T-helper 1 cell treated with Interleukin-12 subunit alpha and Interleukin-12 subunit beta and Interleukin-4 antibody, amounts not matched to agents 30 μg/mL and 1 μg/mL, for 36 hours (primary cell): ENCODE results near the gene TTC6.

Experiments
- H3K27ac Mint-ChIP-seq: one replicate; pipeline ENCODE4 v1.8.0; 2021; ENCODE audit warnings: mild to moderate bottlenecking, mixed read lengths
- H3K27me3 Mint-ChIP-seq: one replicate; pipeline ENCODE4 v1.8.0; 2021; ENCODE audit warnings: low read depth, mixed read lengths
- H3K36me3 Mint-ChIP-seq: one replicate; pipeline ENCODE4 v1.8.0; 2021; ENCODE audit warnings: low read depth, mixed read lengths
- H3K4me1 Mint-ChIP-seq: one replicate; pipeline ENCODE4 v1.8.0; 2021; ENCODE audit warnings: low read depth, mixed read lengths
- H3K4me3 Mint-ChIP-seq: one replicate; pipeline ENCODE4 v1.8.0; 2021; ENCODE audit warnings: mild to moderate bottlenecking, moderate library complexity, mixed read lengths
- H3K9me3 Mint-ChIP-seq: one replicate; pipeline ENCODE4 v1.8.0; 2021; ENCODE audit warnings: mixed read lengths

Gene TTC6

GRCh38 chr14:37622231-37622923 lies 26.9 kb downstream of the TTC6 start:
- H3K27ac Mint-ChIP-seq, result no peak overlapping the region
- peaks cover 14% of the 10 kb centered on the region for H3K27me3 Mint-ChIP-seq
- H3K36me3 Mint-ChIP-seq, result no peaks in the 10 kb centered on the region
- H3K4me3 Mint-ChIP-seq, result no peak overlapping the region
- H3K9me3 Mint-ChIP-seq, result peaks cover 8% of the 10 kb centered on the region
- H3K4me1 Mint-ChIP-seq, result no peaks in the 10 kb centered on the region

GRCh38 chr14:37623426-37623951 lies 28.1 kb downstream of the TTC6 start:
- Mint-ChIP-seq H3K4me1 (no peaks in the 10 kb centered on the region), H3K27me3 (peaks cover 14% of the 10 kb centered on the region), H3K4me3 (no peak overlapping the region), H3K9me3 (peaks cover 7% of the 10 kb centered on the region), H3K36me3 (no peaks in the 10 kb centered on the region), H3K27ac (no peak overlapping the region)

- H3K36me3 Mint-ChIP-seq, result no peaks in the 10 kb centered on the region
- H3K27ac Mint-ChIP-seq, result no peak overlapping the region
- peaks cover 14% of the 10 kb centered on the region for H3K27me3 Mint-ChIP-seq
- no peaks in the 10 kb centered on the region for H3K4me1 Mint-ChIP-seq
- no peak overlapping the region for H3K4me3 Mint-ChIP-seq
- H3K9me3 Mint-ChIP-seq, result peaks cover 4% of the 10 kb centered on the region
These were observed 28.5 kb downstream of the TTC6 start for GRCh38 chr14:37623971-37624370.

GRCh38 chr14:37625597-37626595 lies 30.5 kb downstream of the TTC6 start:
- H3K9me3 Mint-ChIP-seq, result peaks cover 15% of the 10 kb centered on the region
- H3K27me3 Mint-ChIP-seq, result peaks cover 12% of the 10 kb centered on the region
- no peaks in the 10 kb centered on the region for H3K36me3 Mint-ChIP-seq
- H3K27ac Mint-ChIP-seq, result no peak overlapping the region
- no peaks in the 10 kb centered on the region for H3K4me1 Mint-ChIP-seq
- H3K4me3 Mint-ChIP-seq, result no peak overlapping the region

- Mint-ChIP-seq H3K27ac (no peak overlapping the region), H3K9me3 (no peaks in the 10 kb centered on the region), H3K27me3 (no peaks in the 10 kb centered on the region), H3K36me3 (no peaks in the 10 kb centered on the region), H3K4me3 (no peak overlapping the region), H3K4me1 (no peaks in the 10 kb centered on the region)
These were observed 41.9 kb downstream of the TTC6 start for GRCh38 chr14:37637341-37637740.

- Mint-ChIP-seq H3K9me3 (no peaks in the 10 kb centered on the region), H3K4me3 (no peak overlapping the region), H3K27ac (no peak overlapping the region), H3K4me1 (no peaks in the 10 kb centered on the region), H3K27me3 (no peaks in the 10 kb centered on the region), H3K36me3 (no peaks in the 10 kb centered on the region)
These were observed 43.2 kb downstream of the TTC6 start for GRCh38 chr14:37638599-37638998.

- Mint-ChIP-seq H3K4me1 (no peaks in the 10 kb centered on the region), H3K36me3 (no peaks in the 10 kb centered on the region), H3K9me3 (no peaks in the 10 kb centered on the region), H3K27ac (no peak overlapping the region), H3K27me3 (no peaks in the 10 kb centered on the region), H3K4me3 (no peak overlapping the region)
These were observed 45.7 kb downstream of the TTC6 start for GRCh38 chr14:37641117-37641516.

GRCh38 chr14:37642125-37642524 lies 46.7 kb downstream of the TTC6 start:
- Mint-ChIP-seq H3K4me1 (no peaks in the 10 kb centered on the region), H3K9me3 (no peaks in the 10 kb centered on the region), H3K27me3 (no peaks in the 10 kb centered on the region), H3K36me3 (no peaks in the 10 kb centered on the region), H3K4me3 (no peak overlapping the region), H3K27ac (no peak overlapping the region)

- Mint-ChIP-seq H3K36me3 (no peaks in the 10 kb centered on the region), H3K27ac (no peak overlapping the region), H3K4me1 (no peaks in the 10 kb centered on the region), H3K4me3 (no peak overlapping the region), H3K27me3 (no peaks in the 10 kb centered on the region), H3K9me3 (no peaks in the 10 kb centered on the region)
These were observed 48.3 kb downstream of the TTC6 start for GRCh38 chr14:37643701-37644100.
